Measurements from ENCODE around the gene HMGCL. TPM values are rescaled to one million over a fixed set of nuclear protein-coding genes. Genes with fewer than 3 reads are reported as not detected.

Gene HMGCL
- polyA plus RNA-seq, 1 experiment, result 39.5 TPM

DNA sequence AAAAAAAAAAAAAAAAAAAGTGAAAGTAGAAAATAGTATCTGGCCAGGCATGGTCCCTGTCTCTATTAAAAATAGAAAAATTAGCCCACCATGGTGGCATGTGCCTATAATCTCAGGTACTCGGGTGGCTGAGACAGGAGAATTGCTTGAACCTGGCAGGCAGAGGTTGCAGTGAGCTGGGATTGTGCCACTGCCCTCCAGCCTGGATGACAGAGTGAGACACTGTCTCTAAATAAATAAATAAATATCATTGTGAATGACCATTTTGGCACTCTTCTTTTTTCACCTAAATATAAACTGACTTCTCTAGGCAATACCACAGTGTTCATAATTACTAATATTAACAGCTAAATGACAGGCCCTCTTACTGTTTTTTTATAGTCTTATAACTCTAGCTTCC, 67.4 kb downstream of the HMGCL start:
- CTCF ChIA-PET, result interaction anchor here (1.0 to 2.6 kb wide), 2 partner anchors 12 to 14 kb away, joined by 4 to 9 read pairs; no protein-coding TSS in a partner anchor
- H3K4me3 ChIP-seq (ENCODE audit: low read depth, low read length), result no peak overlapping the region
- no peaks in the 10 kb centered on the region for H3K27me3 ChIP-seq (ENCODE audit: control insufficient read depth, insufficient read depth, low read length)
- POLR2A ChIA-PET, result interaction anchor here (0.8 kb wide), 1 partner anchor 10 kb away, joined by 9 read pairs; no protein-coding TSS in a partner anchor
- no peaks in the 10 kb centered on the region for H3K9me3 ChIP-seq (ENCODE audit: control insufficient read depth, insufficient read depth, low read length)
- DNase-seq (ENCODE audit: low read depth, low spot score), result no peak
- H3K27ac ChIP-seq (ENCODE audit: low read depth, low read length), result no peak overlapping the region
- TF ChIP-seq, protein P1, sequence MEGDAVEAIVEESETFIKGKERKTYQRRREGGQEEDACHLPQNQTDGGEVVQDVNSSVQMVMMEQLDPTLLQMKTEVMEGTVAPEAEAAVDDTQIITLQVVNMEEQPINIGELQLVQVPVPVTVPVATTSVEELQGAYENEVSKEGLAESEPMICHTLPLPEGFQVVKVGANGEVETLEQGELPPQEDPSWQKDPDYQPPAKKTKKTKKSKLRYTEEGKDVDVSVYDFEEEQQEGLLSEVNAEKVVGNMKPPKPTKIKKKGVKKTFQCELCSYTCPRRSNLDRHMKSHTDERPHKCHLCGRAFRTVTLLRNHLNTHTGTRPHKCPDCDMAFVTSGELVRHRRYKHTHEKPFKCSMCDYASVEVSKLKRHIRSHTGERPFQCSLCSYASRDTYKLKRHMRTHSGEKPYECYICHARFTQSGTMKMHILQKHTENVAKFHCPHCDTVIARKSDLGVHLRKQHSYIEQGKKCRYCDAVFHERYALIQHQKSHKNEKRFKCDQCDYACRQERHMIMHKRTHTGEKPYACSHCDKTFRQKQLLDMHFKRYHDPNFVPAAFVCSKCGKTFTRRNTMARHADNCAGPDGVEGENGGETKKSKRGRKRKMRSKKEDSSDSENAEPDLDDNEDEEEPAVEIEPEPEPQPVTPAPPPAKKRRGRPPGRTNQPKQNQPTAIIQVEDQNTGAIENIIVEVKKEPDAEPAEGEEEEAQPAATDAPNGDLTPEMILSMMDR (IDR thresholded peaks at IDR 0.05; ENCODE audit: low read depth, low read length), result no peak

DNA sequence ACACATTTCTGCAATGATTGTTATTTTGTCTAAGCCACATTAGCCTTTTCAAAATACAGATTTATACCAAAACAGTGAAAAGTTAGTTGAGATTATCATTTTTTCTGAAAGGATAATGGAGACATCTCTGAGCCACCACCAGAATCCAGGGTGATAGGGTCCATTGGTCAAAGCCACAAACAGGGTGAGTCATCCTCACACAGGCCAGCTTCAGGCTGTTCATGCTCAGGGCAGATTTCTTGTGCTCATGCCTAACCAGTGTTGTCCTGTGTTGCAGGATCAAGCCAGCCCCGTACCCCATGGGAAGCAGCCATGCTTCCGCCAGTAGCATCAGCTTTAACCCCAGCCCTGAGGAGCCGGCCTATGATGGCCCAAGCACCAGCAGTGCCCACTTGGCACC, 68.6 kb downstream of the HMGCL start:
- TF ChIP-seq, protein P1 (IDR thresholded peaks at IDR 0.05; ENCODE audit: low read depth, low read length), result no peak
- H3K9me3 ChIP-seq (ENCODE audit: control insufficient read depth, insufficient read depth, low read length), result no peaks in the 10 kb centered on the region
- H3K27me3 ChIP-seq (ENCODE audit: control insufficient read depth, insufficient read depth, low read length), result no peaks in the 10 kb centered on the region
- H3K27ac ChIP-seq (ENCODE audit: low read depth, low read length), result no peak overlapping the region
- H3K4me3 ChIP-seq (ENCODE audit: low read depth, low read length), result no peak overlapping the region
- ChIA-PET CTCF (interaction anchor here (1.3 kb wide), 1 partner anchor 12 kb away, joined by 3 read pairs; no protein-coding TSS in a partner anchor), POLR2A (interaction anchor here (0.6 kb wide), 1 partner anchor 13 kb away, joined by 4 read pairs; no protein-coding TSS in a partner anchor)
- DNase-seq (ENCODE audit: low read depth, low spot score), result no peak

DNA sequence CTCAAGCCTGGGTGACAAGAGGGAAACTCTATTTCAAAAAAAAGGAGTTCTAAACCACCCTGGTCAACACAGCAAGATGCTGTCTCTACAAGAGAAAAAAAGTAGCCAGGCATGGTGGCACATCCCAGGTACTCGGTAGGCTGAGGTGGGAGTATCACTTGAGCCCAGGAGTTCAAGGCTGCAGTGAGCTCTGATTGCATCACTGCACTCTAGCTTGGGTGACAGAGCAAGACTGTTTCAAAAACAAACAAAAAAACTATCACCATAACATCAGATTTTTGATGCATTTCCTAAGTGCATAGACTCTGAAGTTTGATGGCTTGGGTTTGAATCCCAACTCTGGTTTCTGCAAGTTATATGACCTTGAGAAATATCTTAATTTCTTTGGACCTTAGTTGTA, 72.3 kb downstream of the HMGCL start:
- TF ChIP-seq, protein P1 (IDR thresholded peaks at IDR 0.05; ENCODE audit: low read depth, low read length), result no peak
- no peak for DNase-seq (ENCODE audit: low read depth, low spot score)
- ChIA-PET POLR2A (no interaction called here), CTCF (interaction anchor here (0.6 to 1.5 kb wide), 2 partner anchors 35 to 146 kb away, joined by 3 read pairs; no protein-coding TSS in a partner anchor)
- H3K4me3 ChIP-seq (ENCODE audit: low read depth, low read length), result no peak overlapping the region
- no peaks in the 10 kb centered on the region for H3K9me3 ChIP-seq (ENCODE audit: control insufficient read depth, insufficient read depth, low read length)
- H3K27ac ChIP-seq (ENCODE audit: low read depth, low read length), result no peak overlapping the region
- no peaks in the 10 kb centered on the region for H3K27me3 ChIP-seq (ENCODE audit: control insufficient read depth, insufficient read depth, low read length)

Other genes starting within 250 kb of the HMGCL start
- gene RPL11, start 133.6 kb downstream of the HMGCL start, polyA plus RNA-seq (2011; rRNA removed), result 1,898 and 2,055 TPM in 2 replicates
- gene ELOA, start 82.0 kb downstream of the HMGCL start, polyA plus RNA-seq (2011; rRNA removed), result 27.5 and 30.8 TPM in 2 replicates
- gene PITHD1, start 47.0 kb downstream of the HMGCL start, polyA plus RNA-seq (2011; rRNA removed), result 32.4 and 41.1 TPM in 2 replicates
- gene LYPLA2, start 34.3 kb downstream of the HMGCL start, polyA plus RNA-seq (2011; rRNA removed), result 27.1 and 37.8 TPM in 2 replicates
- gene GALE, start 24.7 kb downstream of the HMGCL start, polyA plus RNA-seq (2011; rRNA removed), result 19.2 and 21.0 TPM in 2 replicates
- 2.9 and 3.9 TPM in 2 replicates for gene FUCA1, start 42.9 kb upstream of the HMGCL start, polyA plus RNA-seq (2011; rRNA removed)
- not detected in 2 replicates for gene CNR2, start 87.9 kb upstream of the HMGCL start, polyA plus RNA-seq (2011; rRNA removed)
- gene PNRC2, start 134.4 kb upstream of the HMGCL start, polyA plus RNA-seq (2011; rRNA removed), result 96.0 and 107 TPM in 2 replicates
- 98.7 and 140 TPM in 2 replicates for gene SRSF10, start 154.9 kb upstream of the HMGCL start, polyA plus RNA-seq (2011; rRNA removed)